A673 (cell line): ENCODE results near the gene KCNG3. TPM values are rescaled to one million over a fixed set of nuclear protein-coding genes. Genes with fewer than 3 reads are reported as not detected.

ENCODE experiments used
- BruUV-seq: library from RNA; stranded (reverse); fragments of 400-500 nt; replicated peaks from 2 replicates; lab custom pipeline; 2021; lab: Mats Ljungman, UMichigan
- CTCF ChIA-PET: fragments of 300-600 bp; sonication (Branson Sonifier 250); formaldehyde crosslinking; loops from one replicate; lab custom pipeline; 2022; ENCODE audit warnings: antibody characterized with exemption; lab: Charles Lee
- POLR2A ChIA-PET: fragments of 300-600 bp; sonication (Branson Sonifier 250); formaldehyde crosslinking; loops from one replicate; lab custom pipeline; 2022; ENCODE audit warnings: antibody characterized with exemption; ENCODE audit not compliant: low non-redundant PET; lab: Charles Lee
- DNase-seq: peaks from one replicate; pipeline ENCODE4 v3.0.0-alpha.2; 2015; ENCODE audit warnings: low spot score
- H3K27ac ChIP-seq: fragments of 200-600 bp; sonication (generic); 2 replicates; pipeline ENCODE4 v1.5.1; 2016; ENCODE audit warnings: mixed run types, low read depth, mild to moderate bottlenecking, mixed read lengths, antibody characterized with exemption, low read length; ENCODE audit not compliant: poor library complexity, severe bottlenecking
- H3K27me3 ChIP-seq: fragments of 200-600 bp; sonication (generic); replicated peaks from 2 replicates; pipeline ENCODE4 v1.6.1; 2017; ENCODE audit warnings: mixed run types, low read depth, mild to moderate bottlenecking, mixed read lengths, antibody characterized with exemption, low read length; ENCODE audit not compliant: insufficient read depth, poor library complexity
- H3K36me3 ChIP-seq: fragments of 200-600 bp; sonication (generic); 2 replicates; pipeline ENCODE4 v1.6.1; 2016; ENCODE audit warnings: mixed run types, mild to moderate bottlenecking, mixed read lengths, antibody characterized with exemption, low read length; ENCODE audit not compliant: insufficient read depth, poor library complexity, severe bottlenecking
- H3K4me1 ChIP-seq: fragments of 200-600 bp; sonication (generic); 2 replicates; pipeline ENCODE4 v1.6.1; 2017; ENCODE audit warnings: mixed run types, mild to moderate bottlenecking, mixed read lengths, antibody characterized with exemption, low read length; ENCODE audit not compliant: insufficient read depth, poor library complexity, severe bottlenecking
- H3K4me3 ChIP-seq: fragments of 200-600 bp; sonication (generic); 2 replicates; pipeline ENCODE4 v1.5.1; 2016; ENCODE audit warnings: low read depth, mixed run types, mild to moderate bottlenecking, mixed read lengths, low read length; ENCODE audit not compliant: poor library complexity, severe bottlenecking
- H3K9me3 ChIP-seq: fragments of 200-600 bp; sonication (generic); 2 replicates; pipeline ENCODE4 v1.6.1; 2016; ENCODE audit warnings: mixed run types, low read depth, mild to moderate bottlenecking, mixed read lengths, antibody characterized with exemption, low read length; ENCODE audit not compliant: poor library complexity, severe bottlenecking
- EZH2 ChIP-seq: fragments of 200-600 bp; sonication (generic); IDR thresholded peaks from 2 replicates; pipeline ENCODE4 v1.6.1; 2017; ENCODE audit warnings: borderline replicate concordance, low read depth, mild to moderate bottlenecking, mixed read lengths, antibody characterized with exemption, low read length; ENCODE audit not compliant: poor library complexity, severe bottlenecking
- intact Hi-C: fragments of 100-400 bp; cut with micrococcal nuclease; formaldehyde crosslinking; loops from one replicate; pipeline ENCODE4 v1.10.0; 2022; ENCODE audit not compliant: unreplicated experiment
- total RNA-seq: library from RNA; stranded (reverse); gene quantifications from 2 replicates; pipeline ENCODE4 v1.2.3, GENCODE V29; 2021
- TF ChIP-seq, protein P1 (sequence below): fragments of 300-800, 200-600 bp; sonication (generic); conservative IDR thresholded peaks from 2 replicates; pipeline ENCODE4 v1.5.1; 2017; ENCODE audit warnings: low read depth, mild to moderate bottlenecking, antibody characterized with exemption, low read length, moderate library complexity, mixed read lengths

The KCNG3 gene
- total RNA-seq, 1 experiment from 2014 or later, result 1.5 TPM

DNA sequence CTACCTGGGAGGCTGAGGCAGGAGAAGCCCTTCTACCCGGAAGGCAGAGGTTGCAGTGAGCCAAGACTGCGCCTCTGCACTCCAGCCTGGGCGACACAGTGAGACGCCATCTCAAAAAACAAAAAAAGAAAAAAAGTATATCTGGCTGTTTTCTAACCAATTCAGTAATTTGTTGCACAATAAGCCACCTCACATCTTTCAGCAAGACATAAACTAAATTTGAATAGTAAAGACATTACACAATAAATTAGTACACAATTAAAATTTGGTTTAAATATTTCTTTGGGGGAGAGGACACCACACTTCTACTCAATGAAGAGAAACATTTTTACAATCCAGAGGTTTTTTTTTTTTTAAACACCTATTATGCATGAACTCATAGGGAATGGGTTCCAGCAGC is 38.6 kb upstream of the KCNG3 start:
- Histone ChIP-seq H3K4me3 (no peak overlapping the region), H3K9me3 (no peaks in the 10 kb centered on the region), H3K36me3 (no peaks in the 10 kb centered on the region), H3K4me1 (no peaks in the 10 kb centered on the region), H3K27ac (no peak overlapping the region), H3K27me3 (no peaks in the 10 kb centered on the region)
- no peak for TF ChIP-seq EZH2
- TF ChIP-seq, protein P1, sequence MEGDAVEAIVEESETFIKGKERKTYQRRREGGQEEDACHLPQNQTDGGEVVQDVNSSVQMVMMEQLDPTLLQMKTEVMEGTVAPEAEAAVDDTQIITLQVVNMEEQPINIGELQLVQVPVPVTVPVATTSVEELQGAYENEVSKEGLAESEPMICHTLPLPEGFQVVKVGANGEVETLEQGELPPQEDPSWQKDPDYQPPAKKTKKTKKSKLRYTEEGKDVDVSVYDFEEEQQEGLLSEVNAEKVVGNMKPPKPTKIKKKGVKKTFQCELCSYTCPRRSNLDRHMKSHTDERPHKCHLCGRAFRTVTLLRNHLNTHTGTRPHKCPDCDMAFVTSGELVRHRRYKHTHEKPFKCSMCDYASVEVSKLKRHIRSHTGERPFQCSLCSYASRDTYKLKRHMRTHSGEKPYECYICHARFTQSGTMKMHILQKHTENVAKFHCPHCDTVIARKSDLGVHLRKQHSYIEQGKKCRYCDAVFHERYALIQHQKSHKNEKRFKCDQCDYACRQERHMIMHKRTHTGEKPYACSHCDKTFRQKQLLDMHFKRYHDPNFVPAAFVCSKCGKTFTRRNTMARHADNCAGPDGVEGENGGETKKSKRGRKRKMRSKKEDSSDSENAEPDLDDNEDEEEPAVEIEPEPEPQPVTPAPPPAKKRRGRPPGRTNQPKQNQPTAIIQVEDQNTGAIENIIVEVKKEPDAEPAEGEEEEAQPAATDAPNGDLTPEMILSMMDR, result no peak
- DNase-seq, result no peak
- ChIA-PET POLR2A (no interaction called here), CTCF (no interaction called here)
- no TSS peak for BruUV-seq
- intact Hi-C loops, result no loop called here

DNA sequence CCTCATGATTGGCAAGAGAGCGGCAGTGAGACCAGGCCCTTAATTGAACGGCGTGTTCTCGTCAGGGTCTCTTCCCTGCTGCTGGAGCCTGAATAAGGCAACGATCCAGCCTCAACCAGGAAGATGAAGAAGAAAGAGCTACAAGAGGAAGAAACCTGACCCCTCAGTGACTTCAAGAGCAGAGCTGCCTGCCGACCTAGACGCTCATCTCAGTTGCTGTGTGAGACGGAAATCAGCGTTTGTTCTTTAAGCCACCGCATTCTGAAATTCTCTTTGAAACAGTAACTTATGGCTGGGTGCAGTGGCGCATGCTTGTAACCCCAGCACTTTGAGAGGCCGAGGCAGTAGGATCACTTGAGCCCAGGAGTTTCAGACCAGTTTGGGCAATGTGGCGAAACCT is 29.6 kb upstream of the KCNG3 start:
- ChIA-PET POLR2A (no interaction called here), CTCF (no interaction called here)
- TF ChIP-seq, protein P1, result no peak
- TF ChIP-seq EZH2, result no peak
- no TSS peak for BruUV-seq
- no peaks in the 10 kb centered on the region for H3K9me3 ChIP-seq
- intact Hi-C loops, result no loop called here
- H3K36me3 ChIP-seq, result no peaks in the 10 kb centered on the region
- no peak overlapping the region for H3K27ac ChIP-seq
- no peaks in the 10 kb centered on the region for H3K4me1 ChIP-seq
- no peak for DNase-seq
- H3K4me3 ChIP-seq, result no peak overlapping the region
- H3K27me3 ChIP-seq, result no peaks in the 10 kb centered on the region

GRCh38 chr2:42522035-42522434 is 28.3 kb upstream of the KCNG3 start:
- ChIA-PET CTCF (no interaction called here), POLR2A (no interaction called here)
- no TSS peak for BruUV-seq
- intact Hi-C loops, result no loop called here
- Histone ChIP-seq H3K27me3 (no peaks in the 10 kb centered on the region), H3K9me3 (no peaks in the 10 kb centered on the region), H3K27ac (no peak overlapping the region), H3K36me3 (no peaks in the 10 kb centered on the region), H3K4me1 (no peaks in the 10 kb centered on the region), H3K4me3 (no peak overlapping the region)
- DNase-seq, result no peak
- TF ChIP-seq EZH2, result no peak
- TF ChIP-seq, protein P1, result no peak
